IMR-90 (cell line): ENCODE measurements around the gene RGS10. TPM values are rescaled to one million over a fixed set of nuclear protein-coding genes. Genes with fewer than 3 reads are reported as not detected.

Experiments
- ATAC-seq: fragments of 200-7000 bp; cut with Tn5 transposase; 2 replicates; pipeline ENCODE4 v1.9.1; 2020; ENCODE audit warnings: low read depth, mild to moderate bottlenecking, moderate library complexity
- BruUV-seq: library from RNA; stranded (reverse); fragments of 400-500 nt; replicated peaks from 2 replicates; lab custom pipeline; 2021; lab: Mats Ljungman, UMichigan
- CTCF ChIA-PET: fragments of 300-600 bp; formaldehyde crosslinking; extraction: SDS; loops from one replicate; lab custom pipeline; 2021; ENCODE audit warnings: antibody characterized with exemption; lab: Yijun Ruan, JAX
- POLR2A ChIA-PET: fragments of 300-600 bp; sonication (Branson Sonifier 250); formaldehyde crosslinking; loops from one replicate; lab custom pipeline; 2022; ENCODE audit warnings: antibody characterized with exemption; ENCODE audit not compliant: unreplicated experiment; lab: Charles Lee
- DNase-seq: peaks from one replicate; pipeline ENCODE4 v3.0.0; 2013
- H2AFZ ChIP-seq: replicated peaks from 2 replicates; pipeline ENCODE3; 2013; ENCODE audit warnings: low read length, mild to moderate bottlenecking; ENCODE audit not compliant: poor library complexity
- H2AK5ac ChIP-seq: 2 replicates; pipeline ENCODE4 v1.6.1; 2013; ENCODE audit warnings: low read depth, low read length, inconsistent platforms
- H2AK9ac ChIP-seq: replicated peaks from 2 replicates; pipeline ENCODE3; 2013; ENCODE audit warnings: mild to moderate bottlenecking, low read depth, low read length, moderate library complexity; ENCODE audit not compliant: poor library complexity
- H2BK120ac ChIP-seq: 2 replicates; pipeline ENCODE4 v1.6.1; 2013; ENCODE audit warnings: low read depth, low read length, inconsistent platforms
- H2BK15ac ChIP-seq: 3 replicates; pipeline ENCODE4 v1.6.1; 2013; ENCODE audit warnings: low read depth, low read length, inconsistent platforms
- H2BK20ac ChIP-seq: 2 replicates; pipeline ENCODE4 v1.6.1; 2013; ENCODE audit warnings: low read depth, mild to moderate bottlenecking, inconsistent platforms, low read length, moderate library complexity
- H2BK5ac ChIP-seq: 2 replicates; pipeline ENCODE4 v1.6.1; 2013; ENCODE audit warnings: mild to moderate bottlenecking, low read depth, low read length, inconsistent platforms; ENCODE audit not compliant: poor library complexity, severe bottlenecking
- H3K14ac ChIP-seq: replicated peaks from 2 replicates; pipeline ENCODE4 v1.6.1; 2013; ENCODE audit warnings: low read depth, low read length, inconsistent platforms
- H3K18ac ChIP-seq: 2 replicates; pipeline ENCODE4 v1.6.1; 2013; ENCODE audit warnings: low read depth, low read length, control low read depth
- H3K23ac ChIP-seq: 2 replicates; pipeline ENCODE4 v1.6.1; 2013; ENCODE audit warnings: low read depth, low read length, inconsistent platforms
- H3K27ac ChIP-seq: 2 replicates; pipeline ENCODE4 v1.5.1; 2013; ENCODE audit warnings: mild to moderate bottlenecking, control low read depth, low read length; ENCODE audit not compliant: insufficient read depth
- H3K27me3 ChIP-seq: 2 replicates; pipeline ENCODE4 v1.6.1; 2013; ENCODE audit warnings: low read length; ENCODE audit not compliant: control insufficient read depth, insufficient read depth
- H3K36me3 ChIP-seq: 2 replicates; pipeline ENCODE4 v1.6.1; 2013; ENCODE audit warnings: low read length, mixed read lengths; ENCODE audit not compliant: control insufficient read depth, insufficient read depth
- H3K4ac ChIP-seq: 2 replicates; pipeline ENCODE4 v1.6.1; 2013; ENCODE audit warnings: low read depth, low read length, inconsistent platforms
- H3K4me1 ChIP-seq: 2 replicates; pipeline ENCODE4 v1.6.1; 2013; ENCODE audit warnings: low read length, mixed read lengths; ENCODE audit not compliant: control insufficient read depth, insufficient read depth
- H3K4me2 ChIP-seq: 2 replicates; pipeline ENCODE4 v1.6.1; 2013; ENCODE audit warnings: low read depth, mild to moderate bottlenecking, control low read depth, low read length, moderate library complexity
- H3K4me3 ChIP-seq: 2 replicates; pipeline ENCODE4 v1.5.1; 2013; ENCODE audit warnings: low read depth, mild to moderate bottlenecking, control low read depth, low read length, moderate library complexity; ENCODE audit not compliant: insufficient read depth
- H3K56ac ChIP-seq: 2 replicates; pipeline ENCODE4 v1.6.1; 2013; ENCODE audit warnings: low read length, inconsistent platforms; ENCODE audit not compliant: insufficient read depth; ENCODE audit errors: extremely low read depth
- H3K79me1 ChIP-seq, 2 experiments: 2 replicates each; pipeline ENCODE4 v1.6.1; 2013; ENCODE audit warnings: low read length in 2 of 2, inconsistent platforms in 1 of 2, low read depth in 1 of 2
- H3K9ac ChIP-seq: 2 replicates; pipeline ENCODE4 v1.6.1; 2013; ENCODE audit warnings: low read depth, low read length, control low read depth
- H3K9me1 ChIP-seq: 2 replicates; pipeline ENCODE4 v1.6.1; 2013; ENCODE audit warnings: low read length, inconsistent platforms; ENCODE audit not compliant: insufficient read depth
- H3K9me3 ChIP-seq: 2 replicates; pipeline ENCODE4 v1.6.1; 2013; ENCODE audit warnings: low read length; ENCODE audit not compliant: control insufficient read depth, insufficient read depth
- H4K20me1 ChIP-seq: 2 replicates; pipeline ENCODE4 v1.6.1; 2013; ENCODE audit warnings: low read length, inconsistent platforms; ENCODE audit not compliant: insufficient read depth
- H4K5ac ChIP-seq: 2 replicates; pipeline ENCODE4 v1.6.1; 2013; ENCODE audit warnings: mild to moderate bottlenecking, low read depth, low read length, control low read depth
- H4K8ac ChIP-seq, 2 experiments: 2 replicates each; pipeline ENCODE4 v1.6.1; 2013; ENCODE audit warnings: low read depth in 2 of 2, low read length in 2 of 2, control low read depth in 1 of 2, inconsistent platforms in 1 of 2
- H4K91ac ChIP-seq: 2 replicates; pipeline ENCODE4 v1.6.1; 2013; ENCODE audit warnings: low read depth, low read length, inconsistent platforms; ENCODE audit not compliant: insufficient read depth
- CEBPB ChIP-seq: IDR thresholded peaks from 2 replicates; pipeline ENCODE4 v1.6.1; 2012; ENCODE audit warnings: low read depth, low read length, improper control_type of control experiment
- FOS ChIP-seq: fragments of 150-350 bp; IDR thresholded peaks from 2 replicates; pipeline ENCODE4 v1.6.1; 2016; ENCODE audit warnings: low read depth, low read length
- MXI1 ChIP-seq: IDR thresholded peaks from 2 replicates; pipeline ENCODE4 v1.6.1; 2012; ENCODE audit warnings: low read depth, mild to moderate bottlenecking, low read length, moderate library complexity, borderline replicate concordance
- RFX5 ChIP-seq: IDR thresholded peaks from 2 replicates; pipeline ENCODE4 v1.8.0; 2012; ENCODE audit warnings: low read depth, mild to moderate bottlenecking, low read length, moderate library complexity
- WGBS, 2 experiments: methylation state at CpG; one replicate each; pipeline versions ENCODE4 v1.1.5 to v1.1.7; 2013; ENCODE audit warnings: missing lambda C conversion rate in 2 of 2; ENCODE audit not compliant: insufficient read length in 1 of 2; ENCODE audit errors: extremely low coverage in 2 of 2; 5-methylcytosine and 5-hydroxymethylcytosine counted together
- dilution Hi-C: fragments of 300-500 bp; cut with HindIII; formaldehyde crosslinking; loops from one replicate; pipeline ENCODE4 v1.14.3; 2018; ENCODE audit warnings: low sequenced_read_pairs; ENCODE audit not compliant: unreplicated experiment
- in situ Hi-C: fragments of 300-500 bp; cut with MboI; formaldehyde crosslinking; loops from 3 replicates; pipeline ENCODE4 v1.14.3; 2019; ENCODE audit warnings: low sequenced_read_pairs, inconsistent platforms, mixed read lengths
- intact Hi-C: fragments of 100-400 bp; cut with micrococcal nuclease; formaldehyde crosslinking; loops from 2 replicates; pipeline ENCODE4 v1.10.0; 2022
- polyA plus RNA-seq, 3 experiments: library from polyadenylated mRNA; depleted of rRNA; stranded (reverse); fragments of >200 nt; gene quantifications; 2 replicates each; pipeline ENCODE4 v1.2.3, GENCODE V29; 2012; ENCODE audit warnings: low replicate concordance in 1 of 3
- total RNA-seq: library from RNA; depleted of rRNA; stranded (reverse); fragments of >200 nt; gene quantifications from 2 replicates; pipeline ENCODE4 v1.2.3, GENCODE V29; 2012

Gene RGS10
- total and polyA plus RNA-seq, 2 of the 4 experiments (the other 2 are of a cell fraction), result 35.3 to 89.7 TPM

DNA sequence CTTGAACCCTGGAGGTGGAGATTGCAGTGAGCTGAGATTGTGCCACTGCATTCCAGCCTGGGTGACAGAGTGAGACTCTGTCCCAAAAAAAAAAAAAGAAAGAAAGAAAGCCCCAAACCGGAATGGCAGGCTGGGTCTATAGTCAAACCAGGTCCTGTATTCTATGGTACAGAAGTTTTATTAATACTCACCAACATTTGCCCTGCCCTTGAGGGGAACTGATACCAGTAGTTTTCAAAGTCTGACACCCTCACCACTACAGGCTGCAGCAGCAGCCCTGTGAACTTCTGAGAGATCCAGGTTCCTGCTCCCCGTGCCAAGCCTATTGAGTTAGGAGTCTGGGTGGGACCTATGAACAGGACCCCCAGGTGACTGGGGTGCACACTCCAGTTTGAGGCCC lies 80.6 kb downstream of the RGS10 start:
- TF ChIP-seq MXI1, result no peak
- no peak for TF ChIP-seq RFX5
- no peak for TF ChIP-seq FOS
- TF ChIP-seq CEBPB, result no peak
- ATAC-seq, result no peak
- CTCF ChIA-PET, result no interaction called here
- Histone ChIP-seq H4K5ac (no peak overlapping the region), H2AFZ (no peak overlapping the region), H3K27ac (no peak overlapping the region), H2AK5ac (no peak overlapping the region), H3K9me1 (no peaks in the 10 kb centered on the region; the same call in 1 of the 2 replicates), H3K9me3 (peaks cover 3% of the 10 kb centered on the region; the same call in 1 of the 2 replicates), H3K18ac (no peak overlapping the region), H3K4ac (no peak overlapping the region), H3K79me1 (no peaks in the 10 kb centered on the region), H4K20me1 (no peaks in the 10 kb centered on the region), H2BK15ac (no peak overlapping the region), H3K27me3 (peaks cover 9% of the 10 kb centered on the region), H3K4me1 (no peaks in the 10 kb centered on the region), H3K36me3 (peaks cover 22% of the 10 kb centered on the region), H3K4me2 (no peak overlapping the region), H3K14ac (no peak overlapping the region), H4K91ac (no peak overlapping the region), H2BK20ac (no peak overlapping the region), H2BK5ac (no peak overlapping the region), H3K23ac (no peak overlapping the region), H3K56ac (no peak overlapping the region), H2BK120ac (no peak overlapping the region), H2AK9ac (no peak overlapping the region), H3K4me3 (no peak overlapping the region), H3K9ac (no peak overlapping the region), H4K8ac (no peak overlapping the region)
- POLR2A ChIA-PET, result no interaction called here
- no peak for DNase-seq
- BruUV-seq, result no TSS peak
- dilution Hi-C loops, result no loop called here
- in situ Hi-C loops, result no loop called here
- intact Hi-C loops, result no loop called here
- no CpG with 5 or more reads among the region's 2 CpGs for WGBS, 2 experiments
